SK-N-SH (cell line): ENCODE data around the gene CLK2. TPM values are rescaled to one million over a fixed set of nuclear protein-coding genes. Genes with fewer than 3 reads are reported as not detected.

Experiments
- CTCF ChIA-PET: fragments of 300-600, 350-600 bp; formaldehyde crosslinking; extraction: SDS; loops from one replicate; lab custom pipeline; 2021; lab: Yijun Ruan, JAX
- POLR2A ChIA-PET: fragments of 350-600 bp; sonication (Branson Sonifier 250); formaldehyde crosslinking; extraction: SDS; loops from one replicate; lab custom pipeline; 2020; ENCODE audit warnings: antibody characterized with exemption, inconsistent platforms; lab: Yijun Ruan, JAX
- DNase-seq: peaks from one replicate; pipeline ENCODE4 v3.0.0; 2012
- H2AFZ ChIP-seq: fragments of 200-600 bp; sonication (generic); 2 replicates; pipeline ENCODE4 v1.8.1; 2016; ENCODE audit warnings: antibody characterized with exemption, mild to moderate bottlenecking, low read depth
- H3F3A ChIP-seq: fragments of 200-600 bp; sonication (generic); replicated peaks from 2 replicates; pipeline ENCODE3; 2016; ENCODE audit warnings: antibody characterized with exemption, mild to moderate bottlenecking; ENCODE audit not compliant: insufficient read depth
- H3K27ac ChIP-seq, 2 experiments: fragments of 200-500 bp in 1 of 2; fragments of 200-600 bp in 1 of 2; sonication (Bioruptor generic) in 1 of 2; sonication (generic), shearing (Covaris generic) in 1 of 2; 2 replicates each; pipeline versions ENCODE4 v1.5.1 to v1.6.1; 2014 to 2016; ENCODE audit warnings: low read depth in 2 of 2, inconsistent platforms in 1 of 2, low read length in 1 of 2, mild to moderate bottlenecking in 1 of 2, mixed read lengths in 1 of 2
- H3K27me3 ChIP-seq: fragments of 200-600 bp; sonication (generic), shearing (Covaris generic); 2 replicates; pipeline ENCODE4 v1.6.1; 2016; ENCODE audit warnings: mixed run types; ENCODE audit not compliant: insufficient read depth
- H3K36me3 ChIP-seq, 2 experiments: fragments of 200-500 bp in 1 of 2; fragments of 200-600 bp in 1 of 2; sonication (Bioruptor generic) in 1 of 2; sonication (generic) in 1 of 2; replicated peaks in 1 of 2; 2 replicates each; pipeline versions ENCODE3 to v1.5.1; 2014 to 2016; ENCODE audit warnings: low read length in 1 of 2, mild to moderate bottlenecking in 1 of 2; ENCODE audit not compliant: insufficient read depth in 2 of 2, control insufficient read depth in 1 of 2
- H3K4me1 ChIP-seq, 2 experiments: fragments of 200-500 bp in 1 of 2; fragments of 200-600 bp in 1 of 2; sonication (Bioruptor generic) in 1 of 2; sonication (generic), shearing (Covaris generic) in 1 of 2; 2 replicates each; pipeline versions ENCODE4 v1.5.1 to v1.6.1; 2014 to 2016; ENCODE audit warnings: low read depth in 1 of 2, low read length in 1 of 2, mixed run types in 1 of 2; ENCODE audit not compliant: insufficient read depth in 2 of 2, control insufficient read depth in 1 of 2
- H3K4me2 ChIP-seq: fragments of 200-600 bp; sonication (generic), shearing (Covaris generic); 2 replicates; pipeline ENCODE4 v1.6.1; 2017; ENCODE audit warnings: mixed run types
- H3K4me3 ChIP-seq, 2 experiments: fragments of 200-500 bp in 1 of 2; fragments of 200-600 bp in 1 of 2; sonication (Bioruptor generic) in 1 of 2; sonication (generic), shearing (Covaris generic) in 1 of 2; 2 replicates each; pipeline versions ENCODE4 v1.5.1 to v1.8.1; 2014 to 2016; ENCODE audit warnings: low read depth in 2 of 2, inconsistent platforms in 1 of 2, low read length in 1 of 2, mild to moderate bottlenecking in 1 of 2, mixed read lengths in 1 of 2, moderate library complexity in 1 of 2
- H3K79me2 ChIP-seq: fragments of 200-600 bp; sonication (generic); 2 replicates; pipeline ENCODE4 v1.8.1; 2017; ENCODE audit warnings: mild to moderate bottlenecking; ENCODE audit not compliant: insufficient read depth
- H3K9ac ChIP-seq: fragments of 200-600 bp; sonication (generic); 2 replicates; pipeline ENCODE4 v1.6.1; 2017; ENCODE audit warnings: mixed run types
- H3K9me2 ChIP-seq: fragments of 200-600 bp; sonication (generic); 2 replicates; pipeline ENCODE4 v1.6.1; 2017; ENCODE audit warnings: mixed run types
- H3K9me3 ChIP-seq: fragments of 200-600 bp; sonication (generic); 2 replicates; pipeline ENCODE4 v1.6.1; 2017; ENCODE audit warnings: mixed run types, mild to moderate bottlenecking, moderate library complexity
- H4K20me1 ChIP-seq: fragments of 200-600 bp; sonication (generic); 2 replicates; pipeline ENCODE4 v1.6.1; 2017; ENCODE audit warnings: mild to moderate bottlenecking, mixed run types; ENCODE audit not compliant: insufficient read depth
- EP300 ChIP-seq, 2 experiments: IDR thresholded peaks; 2 replicates each; pipeline versions ENCODE4 v1.4.0 to v1.6.1; 2012; ENCODE audit warnings: borderline replicate concordance in 1 of 2, low read depth in 1 of 2, low read length in 1 of 2
- FOXJ3 ChIP-seq: sonication (generic); formaldehyde crosslinking; IDR thresholded peaks from 2 replicates; pipeline ENCODE4 v1.5.1; 2020; ENCODE audit warnings: mild to moderate bottlenecking, missing genetic modification reagents
- FOXM1 ChIP-seq: IDR thresholded peaks from 2 replicates; pipeline ENCODE4 v1.4.0; 2012; ENCODE audit warnings: low read depth, mild to moderate bottlenecking
- GATA2 ChIP-seq: sonication (generic); formaldehyde crosslinking; IDR thresholded peaks from 2 replicates; pipeline ENCODE4 v1.5.0; 2020; ENCODE audit warnings: mild to moderate bottlenecking, missing genetic modification reagents
- MXI1 ChIP-seq: IDR thresholded peaks from 2 replicates; pipeline ENCODE4 v1.6.1; 2012; ENCODE audit warnings: mild to moderate bottlenecking, low read depth, low read length, improper control_type of control experiment
- POLR2AphosphoS5 ChIP-seq: IDR thresholded peaks from 2 replicates; pipeline ENCODE4 v1.6.1; 2012; ENCODE audit warnings: low read depth, low read length
- RAD21 ChIP-seq: IDR thresholded peaks from 2 replicates; pipeline ENCODE4 v1.6.1; 2012; ENCODE audit warnings: mild to moderate bottlenecking, low read length
- RCOR1 ChIP-seq: fragments of 150-350 bp; IDR thresholded peaks from 2 replicates; pipeline ENCODE4 v1.6.1; 2017; ENCODE audit warnings: antibody characterized with exemption, low read length
- RFX5 ChIP-seq: IDR thresholded peaks from 2 replicates; pipeline ENCODE4 v1.6.1; 2012; ENCODE audit warnings: mild to moderate bottlenecking, improper control_type of control experiment, low read length
- SMC3 ChIP-seq: IDR thresholded peaks from 2 replicates; pipeline ENCODE4 v1.6.1; 2012; ENCODE audit warnings: low read depth, low read length, improper control_type of control experiment
- TAF1 ChIP-seq: IDR thresholded peaks from 2 replicates; pipeline ENCODE4 v1.6.1; 2012; ENCODE audit warnings: low read depth, mild to moderate bottlenecking, low read length, moderate library complexity, borderline replicate concordance
- TCF12 ChIP-seq: IDR thresholded peaks from 2 replicates; pipeline ENCODE4 v1.4.0; 2012
- YY1 ChIP-seq: IDR thresholded peaks from 2 replicates; pipeline ENCODE4 v1.4.0; 2012; ENCODE audit warnings: low read depth, mild to moderate bottlenecking
- WGBS: methylation state at CpG from one replicate; pipeline ENCODE4 v1.1.6; 2017; ENCODE audit warnings: low lambda C conversion rate; 5-methylcytosine and 5-hydroxymethylcytosine counted together
- polyA plus RNA-seq, 3 experiments: library from polyadenylated mRNA; depleted of rRNA; stranded (reverse); fragments of >200 nt; gene quantifications; 2 replicates each; pipeline ENCODE4 v1.2.3, GENCODE V29; 2012
- TF ChIP-seq, protein P1 (sequence below): fragments of 200-600 bp; sonication (generic); IDR thresholded peaks from 2 replicates; pipeline ENCODE4 v1.6.1; 2017; ENCODE audit warnings: antibody characterized with exemption, mild to moderate bottlenecking, moderate library complexity
- TF ChIP-seq, protein P2 (sequence below): IDR thresholded peaks from 2 replicates; pipeline ENCODE4 v1.4.0; 2012; ENCODE audit warnings: low read depth, borderline replicate concordance

The CLK2 gene
- polyA plus RNA-seq, 1 of the 3 experiments (the other 2 are of a cell fraction) = 76.7 TPM

DNA sequence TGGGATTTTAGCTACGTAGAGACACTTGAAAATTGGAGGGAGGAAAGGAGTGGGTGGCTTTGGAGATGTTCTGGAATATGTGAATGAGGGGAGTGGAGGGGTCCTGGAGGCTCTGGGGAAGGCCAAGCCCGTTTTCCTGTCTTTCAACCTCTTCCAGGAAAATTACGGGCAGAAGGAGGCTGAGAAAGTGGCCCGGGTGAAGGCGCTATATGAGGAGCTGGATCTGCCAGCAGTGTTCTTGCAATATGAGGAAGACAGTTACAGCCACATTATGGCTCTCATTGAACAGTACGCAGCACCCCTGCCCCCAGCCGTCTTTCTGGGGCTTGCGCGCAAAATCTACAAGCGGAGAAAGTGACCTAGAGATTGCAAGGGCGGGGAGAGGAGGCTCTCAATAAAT, 46.9 kb upstream of the CLK2 start:
- CTCF ChIA-PET = interaction anchor here (1.0 to 11.6 kb wide), 6 partner anchors 13 to 184 kb away, joined by 3 to 184 read pairs (median 6); partner anchors contain the start of genes ENTREP3, HCN3, MTX1 and THBS3
- peak overlapping the region; percentile 55; the same call in 1 of the 2 replicates for H3K9ac ChIP-seq

DNA sequence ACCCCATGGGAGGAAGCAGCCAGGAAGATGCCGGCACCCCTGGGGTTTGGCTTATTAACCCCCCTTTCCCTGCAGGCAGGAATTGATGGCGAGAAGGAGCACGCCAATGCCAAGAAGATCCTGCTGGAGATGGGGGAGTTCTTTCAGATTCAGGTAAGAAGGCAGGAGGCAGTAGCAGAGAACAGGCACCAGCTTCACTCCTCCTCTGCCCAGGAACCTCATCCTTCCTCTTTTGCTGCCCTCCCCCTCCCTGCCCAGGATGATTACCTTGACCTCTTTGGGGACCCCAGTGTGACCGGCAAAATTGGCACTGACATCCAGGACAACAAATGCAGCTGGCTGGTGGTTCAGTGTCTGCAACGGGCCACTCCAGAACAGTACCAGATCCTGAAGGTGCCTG, 46.2 kb upstream of the CLK2 start:
- CTCF ChIA-PET = interaction anchor here (1.3 to 11.6 kb wide), 3 partner anchors 12 to 185 kb away, joined by 6 to 184 read pairs (median 7); partner anchors contain the start of gene ENTREP3
- H3K36me3 ChIP-seq = peaks cover 5 to 10% of the 10 kb centered on the region in 2 experiments
- TF ChIP-seq FOXM1 (no peak), YY1 (no peak), TCF12 (no peak), RCOR1 (no peak), FOXJ3 (CRISPR knock-in tag) (no peak), RFX5 (no peak), GATA2 (no peak), MXI1 (no peak), TAF1 (no peak), SMC3 (no peak), RAD21 (no peak)
- TF ChIP-seq, protein P1, sequence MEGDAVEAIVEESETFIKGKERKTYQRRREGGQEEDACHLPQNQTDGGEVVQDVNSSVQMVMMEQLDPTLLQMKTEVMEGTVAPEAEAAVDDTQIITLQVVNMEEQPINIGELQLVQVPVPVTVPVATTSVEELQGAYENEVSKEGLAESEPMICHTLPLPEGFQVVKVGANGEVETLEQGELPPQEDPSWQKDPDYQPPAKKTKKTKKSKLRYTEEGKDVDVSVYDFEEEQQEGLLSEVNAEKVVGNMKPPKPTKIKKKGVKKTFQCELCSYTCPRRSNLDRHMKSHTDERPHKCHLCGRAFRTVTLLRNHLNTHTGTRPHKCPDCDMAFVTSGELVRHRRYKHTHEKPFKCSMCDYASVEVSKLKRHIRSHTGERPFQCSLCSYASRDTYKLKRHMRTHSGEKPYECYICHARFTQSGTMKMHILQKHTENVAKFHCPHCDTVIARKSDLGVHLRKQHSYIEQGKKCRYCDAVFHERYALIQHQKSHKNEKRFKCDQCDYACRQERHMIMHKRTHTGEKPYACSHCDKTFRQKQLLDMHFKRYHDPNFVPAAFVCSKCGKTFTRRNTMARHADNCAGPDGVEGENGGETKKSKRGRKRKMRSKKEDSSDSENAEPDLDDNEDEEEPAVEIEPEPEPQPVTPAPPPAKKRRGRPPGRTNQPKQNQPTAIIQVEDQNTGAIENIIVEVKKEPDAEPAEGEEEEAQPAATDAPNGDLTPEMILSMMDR = no peak
- TF ChIP-seq, protein P2, sequence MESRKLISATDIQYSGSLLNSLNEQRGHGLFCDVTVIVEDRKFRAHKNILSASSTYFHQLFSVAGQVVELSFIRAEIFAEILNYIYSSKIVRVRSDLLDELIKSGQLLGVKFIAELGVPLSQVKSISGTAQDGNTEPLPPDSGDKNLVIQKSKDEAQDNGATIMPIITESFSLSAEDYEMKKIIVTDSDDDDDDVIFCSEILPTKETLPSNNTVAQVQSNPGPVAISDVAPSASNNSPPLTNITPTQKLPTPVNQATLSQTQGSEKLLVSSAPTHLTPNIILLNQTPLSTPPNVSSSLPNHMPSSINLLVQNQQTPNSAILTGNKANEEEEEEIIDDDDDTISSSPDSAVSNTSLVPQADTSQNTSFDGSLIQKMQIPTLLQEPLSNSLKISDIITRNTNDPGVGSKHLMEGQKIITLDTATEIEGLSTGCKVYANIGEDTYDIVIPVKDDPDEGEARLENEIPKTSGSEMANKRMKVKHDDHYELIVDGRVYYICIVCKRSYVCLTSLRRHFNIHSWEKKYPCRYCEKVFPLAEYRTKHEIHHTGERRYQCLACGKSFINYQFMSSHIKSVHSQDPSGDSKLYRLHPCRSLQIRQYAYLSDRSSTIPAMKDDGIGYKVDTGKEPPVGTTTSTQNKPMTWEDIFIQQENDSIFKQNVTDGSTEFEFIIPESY = no peak

More for the DNA sequence above, 46.9 kb upstream of the CLK2 start:
- Histone ChIP-seq H3K4me1 (peaks cover 12 to 33% of the 10 kb centered on the region in 2 experiments), H2AFZ (peak overlapping the region; percentile 5; the same call in 1 of the 2 replicates), H3K4me3 (peak overlapping the region; percentile 84 to 95), H4K20me1 (no peaks in the 10 kb centered on the region), H3F3A (peaks cover 28% of the 10 kb centered on the region), H3K79me2 (peaks cover 24% of the 10 kb centered on the region), H3K9me3 (no peaks in the 10 kb centered on the region), H3K27ac (peak overlapping the region; percentile 39 to 88), H3K9me2 (no peaks in the 10 kb centered on the region), H3K27me3 (no peaks in the 10 kb centered on the region), H3K36me3 (peaks cover 0 to 10% of the 10 kb centered on the region in 2 experiments), H3K4me2 (peak overlapping the region; percentile 97)
- POLR2A ChIA-PET = interaction anchor here (0.7 to 2.0 kb wide), 5 partner anchors 10 to 793 kb away, joined by 3 to 9 read pairs (median 5); partner anchors contain the start of genes CLK2, FDPS and SCAMP3
- DNase-seq = no peak
- WGBS = 50% methylated on average over 11 of the region's 11 CpGs
- TF ChIP-seq POLR2AphosphoS5 = no peak
- 0 out of 4 replicates have a peak, but pooled peaks of 1 of the 2 experiments have one; percentile 13 for TF ChIP-seq EP300 (IDR thresholded peaks at IDR 0.05; ENCODE audit: borderline replicate concordance in 1 of 2, low read depth in 1 of 2, low read length in 1 of 2)
- TF ChIP-seq, protein P2 = no peak

More for the DNA sequence above, 46.2 kb upstream of the CLK2 start:
- Histone ChIP-seq H3K9ac (no peak overlapping the region), H3K9me2 (no peaks in the 10 kb centered on the region), H4K20me1 (no peaks in the 10 kb centered on the region), H3K27me3 (no peaks in the 10 kb centered on the region), H3K27ac (no peak overlapping the region), H2AFZ (no peak overlapping the region), H3K79me2 (peaks cover 18% of the 10 kb centered on the region; the same call in 1 of the 2 replicates), H3K4me1 (peaks cover 12 to 25% of the 10 kb centered on the region in 2 experiments), H3K4me2 (no peak overlapping the region), H3F3A (peaks cover 28% of the 10 kb centered on the region), H3K4me3 (no peak overlapping the region), H3K9me3 (no peaks in the 10 kb centered on the region)
- POLR2A ChIA-PET = interaction anchor here (2.0 kb wide), 1 partner anchor 10 kb away, joined by 7 read pairs; no protein-coding TSS in a partner anchor
- WGBS = 96% methylated on average over 4 of the region's 5 CpGs
- DNase-seq = no peak
